HL-60 (cell line): Measurements from ENCODE around the gene DGCR8.

ENCODE experiments used
- DNase-seq, 2 experiments: peaks; one replicate each; pipeline ENCODE4 v3.0.0-alpha.2; 2010 to 2020; ENCODE audit warnings: low read depth in 1 of 2, low spot score in 1 of 2
- H3K27ac ChIP-seq: fragments of 250-450 bp; sonication (Bioruptor Pico); replicated peaks from 2 replicates; pipeline ENCODE4 v1.5.1; 2020; ENCODE audit warnings: mild to moderate bottlenecking, moderate library complexity
- H3K27me3 ChIP-seq: fragments of 250-450 bp; sonication (Bioruptor Pico); 2 replicates; pipeline ENCODE4 v1.5.1; 2021; ENCODE audit warnings: mild to moderate bottlenecking, moderate library complexity; ENCODE audit not compliant: insufficient read depth, poor library complexity, severe bottlenecking
- H3K4me3 ChIP-seq: replicated peaks from 2 replicates; pipeline ENCODE4 v1.5.1; 2011; ENCODE audit warnings: mild to moderate bottlenecking, control low read depth, low read length; ENCODE audit not compliant: insufficient read depth
- CTCF ChIP-seq: IDR thresholded peaks from one replicate; pipeline ENCODE4 v1.5.1; 2011; ENCODE audit warnings: low read length, control low read depth, inconsistent platforms; ENCODE audit not compliant: insufficient read depth
- GABPA ChIP-seq: IDR thresholded peaks from 2 replicates; pipeline ENCODE4 v1.6.1; 2012; ENCODE audit warnings: low read depth
- POLR2AphosphoS5 ChIP-seq: IDR thresholded peaks from 2 replicates; pipeline ENCODE4 v1.6.1; 2012; ENCODE audit warnings: low read depth
- REST ChIP-seq: IDR thresholded peaks from 2 replicates; pipeline ENCODE4 v1.6.1; 2012; ENCODE audit warnings: low read depth; ENCODE audit not compliant: insufficient replicate concordance
- SPI1 ChIP-seq: IDR thresholded peaks from 2 replicates; pipeline ENCODE4 v1.6.1; 2012; ENCODE audit warnings: low read depth, mild to moderate bottlenecking, borderline replicate concordance

DGCR8 gene

GRCh38 chr22:20140521-20140964, 60.5 kb downstream of the DGCR8 start:
- no peaks in the 10 kb centered on the region for H3K27me3 ChIP-seq
- no peak for DNase-seq
- TF ChIP-seq GABPA (no peak), CTCF (no peak), POLR2AphosphoS5 (no peak), SPI1 (no peak)
- no peak overlapping the region for H3K27ac ChIP-seq
- H3K4me3 ChIP-seq: no peak overlapping the region

GRCh38 chr22:20141186-20142077, 61.4 kb downstream of the DGCR8 start:
- Histone ChIP-seq H3K4me3 (no peak overlapping the region), H3K27ac (no peak overlapping the region), H3K27me3 (no peaks in the 10 kb centered on the region)
- TF ChIP-seq POLR2AphosphoS5 (no peak), SPI1 (no peak), CTCF (no peak), GABPA (no peak), REST (no peak)
- no peak for DNase-seq

GRCh38 chr22:20142711-20143621, 62.9 kb downstream of the DGCR8 start:
- H3K27ac ChIP-seq: no peak overlapping the region

More at GRCh38 chr22:20142711-20143621, 62.9 kb downstream of the DGCR8 start:
- no peaks in the 10 kb centered on the region for H3K27me3 ChIP-seq
- no peak for DNase-seq
- H3K4me3 ChIP-seq: no peak overlapping the region
- no peak for TF ChIP-seq REST
- no peak for TF ChIP-seq GABPA
- TF ChIP-seq SPI1: no peak
- TF ChIP-seq CTCF: no peak
- no peak for TF ChIP-seq POLR2AphosphoS5
